NCI-H748 treated with DMSO at 0.1 percent for 48 hours (cell line): ENCODE data around the gene KRTAP10-10.
"Not testable (repeated sequence)": the region's sequence is repeated elsewhere in the genome, so short reads cannot be mapped to it uniquely, and the experiment has no call there.

Experiments
- DNase-seq: peaks from one replicate; lab custom pipeline; 2025; lab: John Stamatoyannopoulos, UW

Gene KRTAP10-10

GRCh38 chr21:44682580-44683151 lies 45.5 kb downstream of the KRTAP10-10 start:
- no peak for DNase-seq

GRCh38 chr21:44684077-44684476 lies 46.9 kb downstream of the KRTAP10-10 start:
- DNase-seq, result no peak

GRCh38 chr21:44684483-44684882 lies 47.3 kb downstream of the KRTAP10-10 start:
- DNase-seq, result no peak

- not testable (repeated sequence) for DNase-seq
These were observed 47.9 kb downstream of the KRTAP10-10 start for GRCh38 chr21:44685050-44685449.

- DNase-seq, result no peak
These were observed 49.0 kb downstream of the KRTAP10-10 start for GRCh38 chr21:44686000-44686781.

- no peak for DNase-seq
These were observed 49.8 kb downstream of the KRTAP10-10 start for GRCh38 chr21:44686843-44687561.

GRCh38 chr21:44687671-44688070 lies 50.5 kb downstream of the KRTAP10-10 start:
- DNase-seq, result peak; percentile 14
